Suprapubic skin (tissue), 4 donors: ENCODE measurements around the gene TMEM80.

Experiments used
- EP300 ChIP-seq: sonication (generic); formaldehyde crosslinking; IDR thresholded peaks from one replicate; pipeline ENCODE4 v1.6.1; 2017; ENCODE audit warnings: antibody characterized with exemption
- POLR2A ChIP-seq, 2 donors: fragments of 450-650 bp; IDR thresholded peaks; one replicate each; pipeline ENCODE4 v1.6.1; 2017; ENCODE audit warnings: antibody characterized with exemption in 2 of 2, mild to moderate bottlenecking in 2 of 2, moderate library complexity in 2 of 2
- POLR2AphosphoS5 ChIP-seq, 3 donors: sonication (generic); formaldehyde crosslinking; IDR thresholded peaks; one replicate each; pipeline ENCODE4 v1.6.1; 2017; ENCODE audit warnings: antibody characterized with exemption in 3 of 3
- TF ChIP-seq, protein P1 (sequence below), 2 donors: fragments of 200-600 bp in 1 of 2; fragments of 450-650 bp in 1 of 2; sonication (generic) in 1 of 2; IDR thresholded peaks; one replicate each; pipeline ENCODE4 v1.5.1; 2016 to 2019; ENCODE audit warnings: antibody characterized with exemption in 2 of 2, mild to moderate bottlenecking in 1 of 2, moderate library complexity in 1 of 2

DNA sequence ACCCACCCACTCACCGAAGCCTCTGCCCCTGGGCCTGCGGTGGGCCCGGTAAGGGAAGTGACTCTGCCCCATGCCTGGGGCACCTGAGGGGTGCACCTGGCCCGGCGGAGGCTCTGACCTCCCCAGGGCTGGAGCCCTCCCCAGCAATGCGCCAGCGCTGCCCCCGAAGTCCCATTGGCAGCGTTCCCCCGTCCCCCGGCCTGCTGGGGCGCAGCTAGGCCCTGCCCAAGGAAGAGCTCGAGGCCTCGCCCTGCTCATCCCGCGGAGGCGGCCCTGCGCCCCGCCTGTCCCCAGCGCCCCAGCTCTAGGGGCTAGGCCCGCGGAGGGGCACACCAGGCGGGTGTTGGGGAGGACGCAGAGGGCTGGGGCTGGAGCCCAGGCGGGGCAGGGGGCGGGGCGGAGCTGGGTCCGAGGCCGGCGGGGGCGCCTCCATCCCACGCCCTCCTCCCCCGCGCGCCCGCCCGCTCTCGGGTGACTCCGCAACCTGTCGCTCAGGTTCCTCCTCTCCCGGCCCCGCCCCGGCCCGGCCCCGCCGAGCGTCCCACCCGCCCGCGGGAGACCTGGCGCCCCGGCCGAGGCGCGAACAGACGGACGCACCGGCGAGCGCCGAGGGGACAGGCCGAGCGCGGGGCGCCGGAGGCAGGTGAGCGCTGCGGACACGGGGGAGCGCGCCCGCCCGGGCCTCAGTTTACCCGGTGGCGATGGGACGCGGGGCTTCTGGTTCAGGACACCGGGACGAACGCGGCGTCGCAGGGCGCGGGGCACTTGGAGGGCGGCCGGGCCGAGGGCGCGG lies 10.2 kb downstream of the TMEM80 start, which contains the start of gene EPS8L2:
- TF ChIP-seq, protein P1, sequence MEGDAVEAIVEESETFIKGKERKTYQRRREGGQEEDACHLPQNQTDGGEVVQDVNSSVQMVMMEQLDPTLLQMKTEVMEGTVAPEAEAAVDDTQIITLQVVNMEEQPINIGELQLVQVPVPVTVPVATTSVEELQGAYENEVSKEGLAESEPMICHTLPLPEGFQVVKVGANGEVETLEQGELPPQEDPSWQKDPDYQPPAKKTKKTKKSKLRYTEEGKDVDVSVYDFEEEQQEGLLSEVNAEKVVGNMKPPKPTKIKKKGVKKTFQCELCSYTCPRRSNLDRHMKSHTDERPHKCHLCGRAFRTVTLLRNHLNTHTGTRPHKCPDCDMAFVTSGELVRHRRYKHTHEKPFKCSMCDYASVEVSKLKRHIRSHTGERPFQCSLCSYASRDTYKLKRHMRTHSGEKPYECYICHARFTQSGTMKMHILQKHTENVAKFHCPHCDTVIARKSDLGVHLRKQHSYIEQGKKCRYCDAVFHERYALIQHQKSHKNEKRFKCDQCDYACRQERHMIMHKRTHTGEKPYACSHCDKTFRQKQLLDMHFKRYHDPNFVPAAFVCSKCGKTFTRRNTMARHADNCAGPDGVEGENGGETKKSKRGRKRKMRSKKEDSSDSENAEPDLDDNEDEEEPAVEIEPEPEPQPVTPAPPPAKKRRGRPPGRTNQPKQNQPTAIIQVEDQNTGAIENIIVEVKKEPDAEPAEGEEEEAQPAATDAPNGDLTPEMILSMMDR (IDR thresholded peaks at IDR 0.05): no peak
- TF ChIP-seq POLR2AphosphoS5 (IDR thresholded peaks at IDR 0.05) (no peak), POLR2A (IDR thresholded peaks at IDR 0.05) (no peak), EP300 (no peak)
